RWPE2 (cell line): ENCODE data around the gene TKTL1.

Source experiments
- ATAC-seq: fragments of 200-7000 bp; cut with Tn5 transposase; 3 replicates; pipeline ENCODE4 v1.9.1; 2021; ENCODE audit warnings: low read depth
- DNase-seq: peaks from one replicate; pipeline ENCODE4 v3.0.0-alpha.2; 2020; ENCODE audit warnings: low spot score
- H3K27ac ChIP-seq: fragments of 450-650 bp; 2 replicates; pipeline ENCODE4 v1.5.1; 2017; ENCODE audit warnings: mild to moderate bottlenecking; ENCODE audit not compliant: poor library complexity, severe bottlenecking
- H3K27me3 ChIP-seq: fragments of 250-450 bp; sonication (Bioruptor Pico); 2 replicates; pipeline ENCODE4 v1.5.1; 2021; ENCODE audit warnings: mild to moderate bottlenecking, moderate library complexity; ENCODE audit not compliant: insufficient read depth, poor library complexity, severe bottlenecking
- H3K36me3 ChIP-seq: fragments of 250-450 bp; sonication (Bioruptor Pico); 2 replicates; pipeline ENCODE4 v1.5.1; 2020; ENCODE audit warnings: low read depth, mild to moderate bottlenecking, moderate library complexity
- H3K4me1 ChIP-seq: fragments of 250-450 bp; sonication (Bioruptor Pico); 2 replicates; pipeline ENCODE4 v1.5.1; 2021; ENCODE audit warnings: mild to moderate bottlenecking, moderate library complexity; ENCODE audit not compliant: insufficient read depth, poor library complexity, severe bottlenecking
- H3K4me3 ChIP-seq: fragments of 250-450 bp; sonication (Bioruptor Pico); 2 replicates; pipeline ENCODE4 v1.5.1; 2021; ENCODE audit warnings: mild to moderate bottlenecking, moderate library complexity; ENCODE audit not compliant: severe bottlenecking
- H3K9me3 ChIP-seq: fragments of 250-450 bp; sonication (Bioruptor Pico); 2 replicates; pipeline ENCODE4 v1.5.1; 2021; ENCODE audit warnings: mild to moderate bottlenecking, moderate library complexity; ENCODE audit not compliant: severe bottlenecking
- TF ChIP-seq, protein P1 (sequence below): fragments of 450-650 bp; IDR thresholded peaks from one replicate; pipeline ENCODE4 v1.5.1; 2017; ENCODE audit warnings: mild to moderate bottlenecking, moderate library complexity; ENCODE audit not compliant: poor library complexity, severe bottlenecking

TKTL1 gene

DNA sequence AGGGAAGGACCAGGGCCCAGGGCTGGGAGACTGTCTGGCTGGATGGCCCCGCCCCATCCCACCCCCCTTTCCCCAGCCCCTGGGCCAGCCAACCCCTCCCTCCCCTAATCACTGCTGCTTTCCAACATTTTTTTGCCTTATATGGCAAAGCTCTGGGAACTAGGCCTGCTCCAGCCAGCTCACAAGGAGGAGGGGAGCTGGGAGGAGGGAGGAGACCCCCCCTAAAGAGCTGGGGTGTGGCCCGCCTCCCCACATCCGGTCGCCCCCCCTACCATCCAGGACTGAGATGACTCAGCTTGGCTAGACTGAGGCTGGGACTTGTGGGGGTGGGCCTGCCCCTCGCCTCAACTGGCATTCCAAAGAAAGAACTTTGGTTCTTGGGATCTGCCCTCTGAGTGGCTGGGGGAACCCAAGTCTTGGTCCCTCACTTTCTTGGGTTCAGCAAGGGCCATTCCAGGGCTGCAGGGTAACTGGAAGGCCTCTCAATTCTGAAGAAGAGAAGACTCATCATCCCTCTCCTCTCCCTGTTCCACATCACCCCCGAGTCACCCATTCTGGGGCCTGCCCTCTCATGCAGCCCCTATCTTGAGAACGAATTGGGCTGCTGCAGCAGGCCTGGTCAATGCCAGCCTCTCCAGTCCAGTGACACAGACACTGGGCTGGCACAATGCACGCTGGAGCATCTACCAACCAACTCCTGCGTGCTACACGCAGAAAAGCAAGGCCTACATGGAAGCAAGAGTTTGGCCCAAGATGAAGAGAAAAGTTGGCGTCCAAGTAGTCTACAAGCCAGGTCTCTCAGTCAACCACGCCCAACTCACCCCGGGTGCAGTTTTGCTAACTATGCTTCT is 74.1 kb downstream of the TKTL1 start:
- peak; percentile 87 for DNase-seq
- Histone ChIP-seq H3K27me3 (no peaks in the 10 kb centered on the region), H3K36me3 (peaks cover 55% of the 10 kb centered on the region), H3K4me3 (peak overlapping the region; percentile 56), H3K27ac (peak overlapping the region; percentile 97), H3K9me3 (no peaks in the 10 kb centered on the region), H3K4me1 (peaks cover 14% of the 10 kb centered on the region)
- TF ChIP-seq, protein P1, sequence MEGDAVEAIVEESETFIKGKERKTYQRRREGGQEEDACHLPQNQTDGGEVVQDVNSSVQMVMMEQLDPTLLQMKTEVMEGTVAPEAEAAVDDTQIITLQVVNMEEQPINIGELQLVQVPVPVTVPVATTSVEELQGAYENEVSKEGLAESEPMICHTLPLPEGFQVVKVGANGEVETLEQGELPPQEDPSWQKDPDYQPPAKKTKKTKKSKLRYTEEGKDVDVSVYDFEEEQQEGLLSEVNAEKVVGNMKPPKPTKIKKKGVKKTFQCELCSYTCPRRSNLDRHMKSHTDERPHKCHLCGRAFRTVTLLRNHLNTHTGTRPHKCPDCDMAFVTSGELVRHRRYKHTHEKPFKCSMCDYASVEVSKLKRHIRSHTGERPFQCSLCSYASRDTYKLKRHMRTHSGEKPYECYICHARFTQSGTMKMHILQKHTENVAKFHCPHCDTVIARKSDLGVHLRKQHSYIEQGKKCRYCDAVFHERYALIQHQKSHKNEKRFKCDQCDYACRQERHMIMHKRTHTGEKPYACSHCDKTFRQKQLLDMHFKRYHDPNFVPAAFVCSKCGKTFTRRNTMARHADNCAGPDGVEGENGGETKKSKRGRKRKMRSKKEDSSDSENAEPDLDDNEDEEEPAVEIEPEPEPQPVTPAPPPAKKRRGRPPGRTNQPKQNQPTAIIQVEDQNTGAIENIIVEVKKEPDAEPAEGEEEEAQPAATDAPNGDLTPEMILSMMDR = no peak
- peak; percentile 16 for ATAC-seq

DNA sequence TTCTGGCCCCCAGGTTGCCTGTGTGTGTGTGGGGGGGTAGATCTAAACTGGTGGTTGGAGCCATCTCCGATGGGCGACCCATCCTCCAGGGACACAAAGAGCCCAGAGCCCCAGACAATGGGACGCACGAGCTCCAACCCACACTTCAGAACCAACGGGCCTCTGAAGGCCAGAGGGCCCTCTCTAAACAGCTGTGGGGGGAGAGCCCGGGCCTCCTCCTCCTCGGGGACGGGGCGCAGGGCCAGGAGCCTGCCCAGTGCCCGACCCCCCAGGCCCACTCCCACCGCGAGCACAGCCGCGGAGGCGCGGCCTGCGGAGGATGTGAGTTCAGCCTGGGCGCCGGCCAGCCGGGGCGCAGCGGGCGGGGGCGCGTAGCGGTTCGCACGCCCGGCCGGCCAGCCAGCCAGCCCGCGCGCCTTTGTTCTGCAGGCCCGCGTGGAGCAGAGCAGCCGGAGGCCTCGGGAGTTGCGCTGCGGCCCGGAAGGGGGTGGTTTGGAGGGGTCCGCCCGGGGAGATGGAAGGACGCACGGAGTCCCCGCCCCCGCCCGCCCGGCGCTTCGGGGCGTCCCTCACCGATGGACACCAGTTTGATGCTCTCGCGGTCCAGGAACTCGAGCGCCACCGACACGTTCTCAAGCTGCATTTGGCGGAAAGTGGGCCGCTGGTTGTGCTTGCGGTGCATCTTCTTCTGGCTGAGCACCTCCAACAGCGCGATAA is 74.9 kb downstream of the TKTL1 start:
- no peaks in the 10 kb centered on the region for H3K9me3 ChIP-seq
- H3K4me1 ChIP-seq = peaks cover 14% of the 10 kb centered on the region
- no peaks in the 10 kb centered on the region for H3K27me3 ChIP-seq
- DNase-seq = no peak
- peak overlapping the region; percentile 97 for H3K27ac ChIP-seq
- H3K36me3 ChIP-seq = peaks cover 47% of the 10 kb centered on the region
- no peak for ATAC-seq
- H3K4me3 ChIP-seq = peak overlapping the region; percentile 56
- TF ChIP-seq, protein P1 = no peak

DNA sequence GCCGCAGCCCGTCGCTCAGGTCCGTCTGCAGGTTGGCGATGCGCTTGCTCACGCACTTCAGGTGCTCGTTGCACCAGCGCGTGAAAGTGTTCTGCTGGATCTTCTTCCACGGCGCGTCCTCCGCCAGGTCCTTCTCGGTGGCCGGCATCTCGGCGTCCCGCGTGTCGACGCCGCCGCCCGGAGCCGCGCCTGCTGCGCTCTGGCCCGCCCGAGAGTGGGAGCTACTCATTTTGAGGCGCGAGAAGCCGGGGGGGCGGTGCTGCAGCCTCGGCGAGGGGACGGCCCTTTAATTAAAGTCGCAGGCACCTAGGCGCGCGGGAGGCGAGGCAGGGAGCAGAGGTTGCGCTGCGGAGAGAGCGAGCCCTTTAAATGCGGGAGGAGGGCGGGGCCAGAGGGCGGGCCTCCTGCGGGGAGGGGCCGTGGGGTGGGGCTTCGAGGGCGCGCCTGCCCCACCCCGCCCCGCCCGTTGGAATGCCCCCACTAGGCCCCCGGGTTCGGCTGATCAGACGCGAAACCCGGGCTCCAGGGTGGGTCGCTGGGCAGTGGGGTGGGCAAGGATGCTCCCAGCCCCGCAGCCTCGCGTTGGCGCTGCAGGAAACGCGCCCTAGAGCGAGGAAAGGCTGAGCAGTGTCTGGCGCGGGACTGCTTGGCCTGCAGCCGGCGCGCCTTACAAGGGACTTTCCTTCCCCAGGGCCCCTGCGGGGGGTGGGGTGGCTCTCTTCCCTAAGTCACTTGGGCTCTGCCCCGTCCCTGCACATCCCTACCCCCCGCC is 75.6 kb downstream of the TKTL1 start:
- DNase-seq = peak; percentile 92
- peaks cover 14% of the 10 kb centered on the region for H3K4me1 ChIP-seq
- ATAC-seq = peak; percentile 35
- H3K9me3 ChIP-seq = no peaks in the 10 kb centered on the region
- no peaks in the 10 kb centered on the region for H3K27me3 ChIP-seq
- TF ChIP-seq, protein P1 = no peak
- peak overlapping the region; percentile 56 for H3K4me3 ChIP-seq
- H3K36me3 ChIP-seq = peaks cover 39% of the 10 kb centered on the region
- peak overlapping the region; percentile 97 for H3K27ac ChIP-seq

DNA sequence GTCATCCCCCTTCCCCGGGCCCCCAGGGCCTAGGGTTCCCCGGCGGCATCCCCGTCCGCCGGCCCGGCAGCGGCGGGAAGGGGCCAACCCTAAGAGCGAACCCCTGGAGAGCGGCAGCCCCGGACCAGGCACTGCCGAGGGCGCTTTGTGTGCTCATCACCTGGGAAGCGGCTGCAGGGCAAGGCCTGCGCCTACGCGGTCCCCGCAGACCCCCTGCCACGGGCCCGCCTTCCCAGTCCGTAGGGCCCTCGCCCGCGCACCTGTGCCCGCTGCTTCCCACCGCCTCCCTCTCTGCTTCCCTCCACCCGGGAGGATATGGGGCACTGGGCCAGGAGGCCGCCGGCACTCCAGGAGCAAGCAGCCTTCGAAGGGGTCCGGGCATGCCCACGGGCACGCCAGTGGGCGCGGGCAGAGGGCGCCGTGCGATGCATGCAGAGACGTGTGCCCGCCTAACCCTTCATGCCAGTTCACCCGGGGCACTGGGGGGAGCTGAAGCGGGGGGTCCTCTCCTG is 76.2 kb downstream of the TKTL1 start:
- ATAC-seq = peak; percentile 0; the same call in 1 of the 3 replicates
- H3K4me3 ChIP-seq = peak overlapping the region; percentile 56
- peak overlapping the region; percentile 97 for H3K27ac ChIP-seq
- H3K36me3 ChIP-seq = peaks cover 33% of the 10 kb centered on the region
- H3K9me3 ChIP-seq = no peaks in the 10 kb centered on the region
- peaks cover 14% of the 10 kb centered on the region for H3K4me1 ChIP-seq
- DNase-seq = no peak
- H3K27me3 ChIP-seq = no peaks in the 10 kb centered on the region
- TF ChIP-seq, protein P1 = no peak
